ENCODE results near the gene FILIP1. TPM values are rescaled to one million over a fixed set of nuclear protein-coding genes. Genes with fewer than 3 reads are reported as not detected.

FILIP1 gene
- total and polyA plus RNA-seq, 10 of the 15 experiments (the other 5 are each of a cell fraction or from before 2014, with no cell fraction given): 0.23 to 2.0 (median 0.44) TPM

GRCh38 chr6:75281653-75282052 is 211.9 kb downstream of the FILIP1 start (continued):
- TF ChIP-seq CTCF (IDR thresholded peaks at IDR 0.05 in 2 of 3, conservative IDR thresholded peaks at IDR 0.05 in 1 of 3; ENCODE audit: control insufficient read depth in 2 of 3, extremely low read depth in 1 of 3, insufficient read depth in 1 of 3, low read depth in 3 of 3, low read length in 3 of 3): no peak
- TF ChIP-seq ZBTB40 (IDR thresholded peaks at IDR 0.05; ENCODE audit: borderline replicate concordance): peak; percentile 5; the same call in 1 of the 2 replicates

All from GM12878 (cell line).